Skeletal muscle satellite cell (primary cell): ENCODE data around the gene RNASEH2A. TPM values are rescaled to one million over a fixed set of nuclear protein-coding genes. Genes with fewer than 3 reads are reported as not detected.

Source experiments
- H3K27me3 ChIP-seq: 2 replicates; pipeline ENCODE4 v1.7.0; 2013; ENCODE audit warnings: low read length; ENCODE audit not compliant: control insufficient read depth, insufficient read depth
- H3K36me3 ChIP-seq: 2 replicates; pipeline ENCODE4 v1.7.0; 2013; ENCODE audit warnings: mild to moderate bottlenecking, control low read depth, low read length; ENCODE audit not compliant: insufficient read depth
- H3K4me1 ChIP-seq: 2 replicates; pipeline ENCODE4 v1.7.0; 2013; ENCODE audit warnings: low read length; ENCODE audit not compliant: control insufficient read depth, insufficient read depth
- H3K4me2 ChIP-seq: 2 replicates; pipeline ENCODE4 v1.7.0; 2013; ENCODE audit warnings: mild to moderate bottlenecking, low read length
- H3K4me3 ChIP-seq: 2 replicates; pipeline ENCODE4 v1.7.0; 2013; ENCODE audit warnings: low read length
- H3K9ac ChIP-seq: 2 replicates; pipeline ENCODE4 v1.7.0; 2013; ENCODE audit warnings: mild to moderate bottlenecking, low read depth, low read length, moderate library complexity
- H3K9me3 ChIP-seq: replicated peaks from 2 replicates; pipeline ENCODE4 v1.7.0; 2013; ENCODE audit warnings: mild to moderate bottlenecking, control low read depth, low read length
- small RNA-seq: library from RNA; depleted of rRNA; stranded (forward); fragments of <200 nt; gene quantifications from one replicate; pipeline ENCODE3, GENCODE V24; 2012

RNASEH2A gene

DNA sequence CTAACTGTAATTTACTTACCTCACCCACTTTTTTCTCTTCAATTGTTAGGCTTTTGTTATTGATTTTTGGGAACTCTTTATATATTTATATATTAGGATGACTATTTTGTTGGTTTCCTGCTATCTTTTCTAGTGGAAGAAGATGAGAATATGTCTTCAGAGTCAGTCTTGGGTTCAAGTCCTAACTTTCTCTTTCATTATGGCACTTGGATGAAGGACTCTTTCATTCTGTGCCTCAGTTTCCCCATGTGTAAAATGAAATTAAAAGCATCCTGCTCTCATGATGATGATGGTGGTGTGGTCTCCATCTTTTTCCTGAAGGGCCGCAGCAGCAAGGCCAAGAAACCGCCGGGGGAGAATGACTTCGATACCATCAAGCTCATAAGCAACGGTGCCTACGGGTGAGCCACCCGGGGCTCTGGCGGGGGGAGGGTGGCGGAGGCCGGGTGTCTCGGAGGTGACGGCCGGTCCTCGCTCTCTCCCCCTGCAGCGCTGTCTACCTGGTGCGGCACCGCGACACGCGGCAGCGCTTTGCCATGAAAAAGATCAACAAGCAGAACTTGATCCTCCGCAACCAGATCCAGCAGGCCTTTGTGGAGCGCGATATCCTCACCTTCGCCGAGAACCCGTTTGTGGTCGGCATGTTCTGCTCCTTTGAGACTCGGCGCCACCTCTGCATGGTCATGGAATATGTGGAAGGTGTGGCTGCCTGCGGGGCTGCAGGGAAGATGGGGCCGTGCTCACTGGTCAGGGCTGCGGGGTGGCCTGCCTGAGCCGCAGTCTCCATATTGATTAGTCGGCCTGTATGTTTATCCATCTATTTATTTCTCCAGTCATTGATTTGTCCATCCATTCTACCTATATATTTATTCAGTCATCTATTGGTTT is 51.9 kb downstream of the RNASEH2A start:
- Histone ChIP-seq H3K4me1 (no peaks in the 10 kb centered on the region), H3K36me3 (no peaks in the 10 kb centered on the region), H3K9ac (no peak overlapping the region), H3K9me3 (no peaks in the 10 kb centered on the region), H3K4me3 (no peak overlapping the region), H3K4me2 (no peak overlapping the region), H3K27me3 (peaks cover 12% of the 10 kb centered on the region)

GRCh38 chr19:12859546-12859945 is 53.2 kb downstream of the RNASEH2A start:
- Histone ChIP-seq H3K4me3 (no peak overlapping the region), H3K4me2 (no peak overlapping the region), H3K36me3 (no peaks in the 10 kb centered on the region), H3K9me3 (no peaks in the 10 kb centered on the region), H3K9ac (no peak overlapping the region), H3K27me3 (peaks cover 12% of the 10 kb centered on the region), H3K4me1 (no peaks in the 10 kb centered on the region)

Small RNAs within 50 kb of the gene (small RNA-seq; reads per million reads assigned to genes)
- gene MIR5684 (not detected), gene MIR6794 (not detected)
